Measurements from ENCODE around the gene WHRN. TPM values are rescaled to one million over a fixed set of nuclear protein-coding genes. Genes with fewer than 3 reads are reported as not detected.

The WHRN gene
- total RNA-seq, 1 donor from 2014 or later = 3.2 TPM

GRCh38 chr9:114383521-114384231, 121.6 kb downstream of the WHRN start:
- DNase-seq = no peak
- TF ChIP-seq, protein P1, sequence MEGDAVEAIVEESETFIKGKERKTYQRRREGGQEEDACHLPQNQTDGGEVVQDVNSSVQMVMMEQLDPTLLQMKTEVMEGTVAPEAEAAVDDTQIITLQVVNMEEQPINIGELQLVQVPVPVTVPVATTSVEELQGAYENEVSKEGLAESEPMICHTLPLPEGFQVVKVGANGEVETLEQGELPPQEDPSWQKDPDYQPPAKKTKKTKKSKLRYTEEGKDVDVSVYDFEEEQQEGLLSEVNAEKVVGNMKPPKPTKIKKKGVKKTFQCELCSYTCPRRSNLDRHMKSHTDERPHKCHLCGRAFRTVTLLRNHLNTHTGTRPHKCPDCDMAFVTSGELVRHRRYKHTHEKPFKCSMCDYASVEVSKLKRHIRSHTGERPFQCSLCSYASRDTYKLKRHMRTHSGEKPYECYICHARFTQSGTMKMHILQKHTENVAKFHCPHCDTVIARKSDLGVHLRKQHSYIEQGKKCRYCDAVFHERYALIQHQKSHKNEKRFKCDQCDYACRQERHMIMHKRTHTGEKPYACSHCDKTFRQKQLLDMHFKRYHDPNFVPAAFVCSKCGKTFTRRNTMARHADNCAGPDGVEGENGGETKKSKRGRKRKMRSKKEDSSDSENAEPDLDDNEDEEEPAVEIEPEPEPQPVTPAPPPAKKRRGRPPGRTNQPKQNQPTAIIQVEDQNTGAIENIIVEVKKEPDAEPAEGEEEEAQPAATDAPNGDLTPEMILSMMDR (IDR thresholded peaks at IDR 0.05; ENCODE audit: partially characterized antibody, unreplicated experiment) = no peak
- peak overlapping the region; percentile 57 for H3K4me3 Mint-ChIP-seq (ENCODE audit: unreplicated experiment)
- peaks cover 1% of the 10 kb centered on the region for H3K27me3 Mint-ChIP-seq (ENCODE audit: unreplicated experiment)
- peaks cover 33% of the 10 kb centered on the region for H3K4me1 Mint-ChIP-seq (ENCODE audit: low read depth, unreplicated experiment)
- H3K27ac Mint-ChIP-seq (ENCODE audit: unreplicated experiment) = peak overlapping the region; percentile 95
- H3K36me3 Mint-ChIP-seq (ENCODE audit: unreplicated experiment) = peaks cover under 1% of the 10 kb centered on the region
- peaks cover 3% of the 10 kb centered on the region for H3K9me3 Mint-ChIP-seq (ENCODE audit: unreplicated experiment)

GRCh38 chr9:114382699-114383520, 122.4 kb downstream of the WHRN start:
- H3K4me3 Mint-ChIP-seq (ENCODE audit: unreplicated experiment) = peak overlapping the region; percentile 36
- H3K27ac Mint-ChIP-seq (ENCODE audit: unreplicated experiment) = peak overlapping the region; percentile 95
- peaks cover 3% of the 10 kb centered on the region for H3K27me3 Mint-ChIP-seq (ENCODE audit: unreplicated experiment)
- peaks cover 6% of the 10 kb centered on the region for H3K36me3 Mint-ChIP-seq (ENCODE audit: unreplicated experiment)
- TF ChIP-seq, protein P1 (IDR thresholded peaks at IDR 0.05; ENCODE audit: partially characterized antibody, unreplicated experiment) = no peak
- peaks cover 30% of the 10 kb centered on the region for H3K4me1 Mint-ChIP-seq (ENCODE audit: low read depth, unreplicated experiment)
- peak; percentile 51 for DNase-seq
- peaks cover 3% of the 10 kb centered on the region for H3K9me3 Mint-ChIP-seq (ENCODE audit: unreplicated experiment)

GRCh38 chr9:114378883-114379282, 126.4 kb downstream of the WHRN start:
- TF ChIP-seq, protein P1 (IDR thresholded peaks at IDR 0.05; ENCODE audit: partially characterized antibody, unreplicated experiment) = no peak
- Mint-ChIP-seq H3K27ac (ENCODE audit: unreplicated experiment) (no peak overlapping the region), H3K4me1 (ENCODE audit: low read depth, unreplicated experiment) (peaks cover 13% of the 10 kb centered on the region), H3K36me3 (ENCODE audit: unreplicated experiment) (peaks cover 10% of the 10 kb centered on the region), H3K4me3 (ENCODE audit: unreplicated experiment) (no peak overlapping the region), H3K9me3 (ENCODE audit: unreplicated experiment) (peaks cover 2% of the 10 kb centered on the region), H3K27me3 (ENCODE audit: unreplicated experiment) (peaks cover 5% of the 10 kb centered on the region)
- no peak for DNase-seq

- Mint-ChIP-seq H3K4me3 (ENCODE audit: unreplicated experiment) (no peak overlapping the region), H3K36me3 (ENCODE audit: unreplicated experiment) (peaks cover 10% of the 10 kb centered on the region), H3K27me3 (ENCODE audit: unreplicated experiment) (peaks cover 3% of the 10 kb centered on the region), H3K27ac (ENCODE audit: unreplicated experiment) (no peak overlapping the region), H3K4me1 (ENCODE audit: low read depth, unreplicated experiment) (peaks cover 6% of the 10 kb centered on the region), H3K9me3 (ENCODE audit: unreplicated experiment) (peaks cover 2% of the 10 kb centered on the region)
- TF ChIP-seq, protein P1 (IDR thresholded peaks at IDR 0.05; ENCODE audit: partially characterized antibody, unreplicated experiment) = no peak
- DNase-seq = no peak
These were observed 127.3 kb downstream of the WHRN start for GRCh38 chr9:114378016-114378415.
